ENCODE measurements around the gene KCNQ5. TPM values are rescaled to one million over a fixed set of nuclear protein-coding genes. Genes with fewer than 3 reads are reported as not detected.

Gene KCNQ5
- total RNA-seq, 1 experiment from 2014 or later = 0.07 TPM

- Histone ChIP-seq H3K27ac (ENCODE audit: insufficient read length, low read depth, low read length) (no peak overlapping the region), H3T11ph (ENCODE audit: low read length) (no peak overlapping the region), H2BK120ac (ENCODE audit: low read depth, low read length, poor library complexity, severe bottlenecking) (no peak overlapping the region), H3K27me3 (ENCODE audit: insufficient read depth, low read length) (no peaks in the 10 kb centered on the region), H3K14ac (ENCODE audit: insufficient read depth, low read length) (no peak overlapping the region), H3K23me2 (ENCODE audit: insufficient read length, low read depth, low read length, poor library complexity, severe bottlenecking) (no peaks in the 10 kb centered on the region), H4K91ac (ENCODE audit: insufficient read length, low read depth, low read length) (no peak overlapping the region), H3K4ac (ENCODE audit: low read depth, low read length) (no peak overlapping the region), H3K9ac (ENCODE audit: extremely low read depth, insufficient read length, low read length) (no peak overlapping the region), H3K56ac (ENCODE audit: insufficient read length, low read depth, low read length) (no peak overlapping the region), H2BK5ac (ENCODE audit: insufficient read length, low read length) (no peak overlapping the region), H3K4me2 (ENCODE audit: insufficient read depth, insufficient read length, low read length) (no peak overlapping the region), H3K79me1 (ENCODE audit: insufficient read depth, low read depth, low read length, poor library complexity, severe bottlenecking) (no peaks in the 10 kb centered on the region), H4K5ac (ENCODE audit: insufficient read length, low read depth, low read length) (no peak overlapping the region), H3K23ac (ENCODE audit: insufficient read length, low read depth, low read length) (no peak overlapping the region), H3K79me2 (ENCODE audit: insufficient read depth, low read length) (no peaks in the 10 kb centered on the region), H4K20me1 (ENCODE audit: control insufficient read depth, insufficient read depth, insufficient read length) (no peaks in the 10 kb centered on the region), H4K8ac (replicated peaks; ENCODE audit: insufficient read length, low read depth, low read length) (no peak overlapping the region), H3K4me1 (ENCODE audit: insufficient read depth, low read length) (peaks cover 8% of the 10 kb centered on the region; the same call in 1 of the 2 replicates), H3K9me3 (ENCODE audit: control insufficient read depth, low read depth, low read length) (no peaks in the 10 kb centered on the region), H2BK15ac (ENCODE audit: low read depth, low read length) (no peak overlapping the region), H3K18ac (ENCODE audit: insufficient read length, low read depth, low read length) (no peak overlapping the region), H2BK12ac (ENCODE audit: insufficient read length, low read depth, low read length) (no peak overlapping the region), H2AFZ (ENCODE audit: low read length) (no peak overlapping the region), H2BK20ac (ENCODE audit: low read depth, low read length, poor library complexity, severe bottlenecking) (no peak overlapping the region), H2AK5ac (ENCODE audit: insufficient read length, low read length) (no peak overlapping the region)
- TF ChIP-seq CTCF (conservative IDR thresholded peaks at IDR 0.05) = no peak
- H3K27me3 Mint-ChIP-seq (ENCODE audit: low read depth) = no peaks in the 10 kb centered on the region
- peaks cover 0 to 2% (median 0%) of the 10 kb centered on the region in 3 experiments; a peak in 1 of 7 replicates for H3K36me3 Mint-ChIP-seq (ENCODE audit: insufficient read depth in 1 of 3, low read depth in 3 of 3)
- peaks cover 0 to 2% of the 10 kb centered on the region in 2 experiments; a peak in 2 of 5 replicates for H3K9me3 Mint-ChIP-seq
- no peak for DNase-seq
- H3K27ac Mint-ChIP-seq = no peak overlapping the region
- no CpG with 5 or more reads among the region's 2 CpGs for WGBS (ENCODE audit: extremely low coverage, insufficient read length, low lambda C conversion rate)
- no peak overlapping the region for H3K4me3 Mint-ChIP-seq
- peaks cover 8 to 10% of the 10 kb centered on the region in 2 experiments for H3K4me1 Mint-ChIP-seq
These were observed 352.4 kb downstream of the KCNQ5 start for GRCh38 chr6:72974276-72974675.

All from H9 (cell line).